DOHH2 (cell line): ENCODE measurements around the gene SAMD4B.

Experiments used
- H3F3A ChIP-seq: fragments of 200-600 bp; sonication (generic), shearing (Covaris generic); 2 replicates; pipeline ENCODE4 v1.6.0; 2016; ENCODE audit warnings: antibody characterized with exemption, mild to moderate bottlenecking; ENCODE audit not compliant: control insufficient read depth, insufficient read depth
- H3K27ac ChIP-seq: fragments of 200-600 bp; sonication (generic); 2 replicates; pipeline ENCODE4 v1.5.1; 2014; ENCODE audit warnings: low read depth, mild to moderate bottlenecking, low read length, moderate library complexity
- H3K27me3 ChIP-seq: fragments of 200-600 bp; sonication (generic); 2 replicates; pipeline ENCODE4 v1.6.1; 2014; ENCODE audit warnings: mild to moderate bottlenecking, low read length, mixed read lengths; ENCODE audit not compliant: control insufficient read depth
- H3K36me3 ChIP-seq: fragments of 200-600 bp; sonication (generic); 2 replicates; pipeline ENCODE4 v1.6.1; 2014; ENCODE audit warnings: mild to moderate bottlenecking, low read length, moderate library complexity, mixed read lengths; ENCODE audit not compliant: control insufficient read depth
- H3K4me1 ChIP-seq: fragments of 200-600 bp; sonication (generic); 2 replicates; pipeline ENCODE4 v1.6.1; 2014; ENCODE audit warnings: mild to moderate bottlenecking, low read length, mixed read lengths; ENCODE audit not compliant: control insufficient read depth
- H3K4me2 ChIP-seq: fragments of 200-600 bp; sonication (generic); 2 replicates; pipeline ENCODE4 v1.6.0; 2014; ENCODE audit warnings: mild to moderate bottlenecking, low read length, moderate library complexity
- H3K4me3 ChIP-seq: fragments of 200-600 bp; sonication (generic); 2 replicates; pipeline ENCODE4 v1.5.1; 2014; ENCODE audit warnings: mild to moderate bottlenecking, low read length, mixed read lengths
- H3K79me2 ChIP-seq: fragments of 200-600 bp; sonication (generic); 2 replicates; pipeline ENCODE4 v1.6.1; 2014; ENCODE audit warnings: mild to moderate bottlenecking, low read length, mixed read lengths; ENCODE audit not compliant: control insufficient read depth
- H3K9me2 ChIP-seq: fragments of 200-600 bp; sonication (generic); replicated peaks from 2 replicates; pipeline ENCODE4 v1.6.1; 2014; ENCODE audit warnings: mild to moderate bottlenecking, low read length, mixed read lengths; ENCODE audit not compliant: control insufficient read depth
- H3K9me3 ChIP-seq: fragments of 200-600 bp; sonication (generic); 2 replicates; pipeline ENCODE4 v1.6.1; 2014; ENCODE audit warnings: antibody characterized with exemption, low read length, mixed read lengths; ENCODE audit not compliant: control insufficient read depth, insufficient read depth
- H4K20me1 ChIP-seq: fragments of 200-600 bp; sonication (generic); 2 replicates; pipeline ENCODE4 v1.6.0; 2014; ENCODE audit warnings: low read depth, mild to moderate bottlenecking, antibody characterized with exemption, low read length, moderate library complexity; ENCODE audit not compliant: control insufficient read depth, insufficient read depth
- CTCF ChIP-seq: fragments of 200-600 bp; sonication (generic); IDR thresholded peaks from one replicate; pipeline ENCODE4 v1.5.1; 2014; ENCODE audit warnings: antibody characterized with exemption, mild to moderate bottlenecking, low read depth, low read length; ENCODE audit not compliant: poor library complexity, severe bottlenecking
- EZH2phosphoT487 ChIP-seq: fragments of 200-600 bp; sonication (generic); IDR thresholded peaks from 2 replicates; pipeline ENCODE4 v1.6.1; 2017; ENCODE audit warnings: borderline replicate concordance, mild to moderate bottlenecking, antibody characterized with exemption, low read length, moderate library complexity, mixed read lengths

SAMD4B gene

DNA sequence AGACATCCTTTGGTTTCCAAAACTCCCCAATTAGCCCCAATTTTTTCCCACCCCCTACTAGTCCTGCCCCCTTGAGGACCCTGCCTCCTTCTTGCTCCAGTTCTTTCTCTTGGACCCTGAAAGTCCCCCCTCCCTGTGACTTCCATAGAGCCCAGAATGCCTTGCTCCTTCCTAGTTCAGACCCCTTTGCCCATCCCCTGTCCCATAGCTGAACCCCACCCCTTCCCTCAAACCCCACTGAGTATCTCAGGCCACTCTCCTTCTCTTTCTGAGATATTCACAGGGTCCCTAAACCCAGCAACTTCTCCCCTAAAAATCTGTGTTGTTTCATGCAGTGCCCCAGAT is 20.4 kb upstream of the SAMD4B start:
- Histone ChIP-seq H4K20me1 (no peaks in the 10 kb centered on the region), H3K9me3 (no peaks in the 10 kb centered on the region), H3K36me3 (0 out of 2 replicates have a peak, but pooled peaks cover under 1% of the 10 kb centered on the region), H3F3A (peaks cover 4% of the 10 kb centered on the region; the same call in 1 of the 2 replicates), H3K9me2 (no peaks in the 10 kb centered on the region), H3K4me2 (no peak overlapping the region), H3K4me1 (no peaks in the 10 kb centered on the region; the same call in 1 of the 2 replicates), H3K27me3 (peaks cover 21% of the 10 kb centered on the region), H3K79me2 (no peaks in the 10 kb centered on the region), H3K27ac (no peak overlapping the region), H3K4me3 (no peak overlapping the region)
- TF ChIP-seq CTCF, result no peak
- no peak for TF ChIP-seq EZH2phosphoT487

DNA sequence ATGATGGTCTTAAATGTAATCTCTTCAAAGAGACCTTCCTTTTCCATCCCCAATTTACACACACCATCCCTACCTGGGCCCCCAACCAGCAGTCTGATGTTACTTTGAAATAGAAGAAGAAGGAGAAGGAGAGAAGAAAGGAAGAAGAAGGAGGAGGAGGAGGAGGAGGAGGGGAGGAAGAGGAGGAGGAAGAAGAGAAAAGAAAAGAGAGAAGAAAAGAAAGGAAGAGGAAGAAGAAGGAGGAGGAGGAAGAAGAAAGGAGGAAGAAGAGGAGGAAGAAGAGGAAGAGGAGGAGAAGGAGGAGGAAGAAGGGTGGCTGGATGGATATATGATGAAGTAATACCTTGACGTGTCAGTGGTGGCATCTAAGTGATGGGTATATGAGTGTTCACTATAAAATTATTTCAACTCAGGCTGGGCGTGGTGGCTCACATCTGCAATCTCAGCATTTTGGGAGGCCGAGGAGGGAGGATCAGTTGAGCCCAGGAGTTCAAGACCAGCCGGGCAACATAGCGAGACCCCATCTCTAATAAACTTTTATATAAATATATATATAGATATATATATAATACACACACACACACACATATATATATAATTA is 17.9 kb upstream of the SAMD4B start:
- peaks cover 15% of the 10 kb centered on the region for H3K36me3 ChIP-seq
- peaks cover 16% of the 10 kb centered on the region for H3K27me3 ChIP-seq
- H4K20me1 ChIP-seq, result no peaks in the 10 kb centered on the region
- H3K9me3 ChIP-seq, result no peaks in the 10 kb centered on the region
- peaks cover 4% of the 10 kb centered on the region; the same call in 1 of the 2 replicates for H3F3A ChIP-seq
- no peaks in the 10 kb centered on the region; the same call in 1 of the 2 replicates for H3K4me1 ChIP-seq
- no peaks in the 10 kb centered on the region for H3K9me2 ChIP-seq
- H3K4me3 ChIP-seq, result no peak overlapping the region
- no peak overlapping the region for H3K27ac ChIP-seq
- TF ChIP-seq EZH2phosphoT487, result no peak
- TF ChIP-seq CTCF, result no peak
- no peaks in the 10 kb centered on the region for H3K79me2 ChIP-seq
- H3K4me2 ChIP-seq, result no peak overlapping the region

DNA sequence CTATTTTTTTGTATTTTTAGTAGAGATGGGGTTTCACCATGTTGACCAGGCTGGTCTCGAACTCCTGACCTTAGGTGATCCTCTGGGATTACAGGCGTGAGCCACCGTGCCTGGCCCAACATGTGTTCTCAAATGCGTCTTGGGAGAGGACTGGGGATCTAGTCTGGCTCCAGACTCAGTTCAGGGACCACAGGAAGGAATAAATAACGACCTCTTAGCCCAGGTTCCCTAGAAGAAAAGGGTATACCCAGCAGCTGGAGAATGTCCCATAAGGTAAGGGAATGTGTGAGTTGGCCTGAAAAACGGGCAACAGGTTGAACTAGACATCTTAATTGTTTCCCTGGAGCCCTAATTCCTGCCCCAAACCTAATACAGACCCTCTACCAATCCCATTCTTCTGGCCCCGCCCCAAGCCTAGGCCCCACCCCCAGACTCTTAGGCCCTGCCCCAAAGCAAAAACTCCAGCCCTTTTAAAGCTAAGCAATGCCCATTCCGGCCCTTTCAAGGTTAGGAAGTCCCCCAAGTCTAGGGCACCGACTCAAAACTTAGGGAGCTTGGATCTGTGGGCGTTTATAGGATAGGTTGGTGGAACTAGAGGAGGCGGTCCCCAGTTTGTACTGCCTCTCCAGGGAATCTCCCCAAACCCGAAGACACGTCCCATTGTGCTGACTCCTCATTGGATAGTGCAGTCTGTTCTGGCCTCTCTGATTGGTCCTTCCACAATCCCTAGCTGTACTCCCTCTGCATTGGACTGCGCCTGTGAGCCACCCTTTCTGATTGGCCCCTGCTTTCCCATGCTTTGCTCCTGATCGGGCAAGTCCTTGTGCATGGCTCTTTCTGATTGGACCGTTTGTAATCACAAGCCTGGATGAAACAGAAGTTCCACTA is 16.2 kb upstream of the SAMD4B start:
- H3K79me2 ChIP-seq, result no peaks in the 10 kb centered on the region
- no peaks in the 10 kb centered on the region for H4K20me1 ChIP-seq
- no peak overlapping the region for H3K27ac ChIP-seq
- no peak overlapping the region for H3K4me3 ChIP-seq
- no peaks in the 10 kb centered on the region for H3K9me3 ChIP-seq
- no peak overlapping the region for H3K4me2 ChIP-seq
- peaks cover 7% of the 10 kb centered on the region for H3K27me3 ChIP-seq
- peaks cover 4% of the 10 kb centered on the region; the same call in 1 of the 2 replicates for H3F3A ChIP-seq
- H3K9me2 ChIP-seq, result no peaks in the 10 kb centered on the region
- no peaks in the 10 kb centered on the region for H3K4me1 ChIP-seq
- no peak for TF ChIP-seq CTCF
- TF ChIP-seq EZH2phosphoT487, result no peak
- H3K36me3 ChIP-seq, result peaks cover 17% of the 10 kb centered on the region
